ENCODE measurements around the gene SMARCD3. TPM values are rescaled to one million over a fixed set of nuclear protein-coding genes. Genes with fewer than 3 reads are reported as not detected.

The SMARCD3 gene
- polyA plus RNA-seq, 1 donor from 2014 or later = 199 TPM

DNA sequence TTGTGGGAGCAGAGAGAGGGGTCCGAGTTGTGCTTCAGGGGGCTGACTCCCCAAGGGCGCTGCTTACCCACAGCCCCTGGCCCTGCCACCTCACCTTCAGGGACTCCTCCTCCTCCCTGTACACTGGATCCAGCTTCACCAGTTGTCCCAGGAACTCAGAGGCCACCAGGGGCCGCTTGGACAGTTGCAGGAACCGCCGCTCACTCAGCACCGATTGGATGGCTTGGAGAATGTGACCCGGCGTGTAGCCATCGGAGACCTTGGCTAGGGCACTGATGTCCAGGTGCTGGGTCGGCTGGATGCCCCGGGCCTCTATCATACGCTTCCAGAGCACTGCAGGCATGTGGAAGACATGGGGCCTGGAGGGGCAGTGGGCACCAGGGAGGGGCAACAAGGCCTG, 57.0 kb downstream of the SMARCD3 start:
- no peak overlapping the region for H3K9ac ChIP-seq (ENCODE audit: low read length)
- H3K4me2 ChIP-seq (ENCODE audit: low read length) = no peak overlapping the region
- no peaks in the 10 kb centered on the region for H3K9me3 ChIP-seq (ENCODE audit: low read length)
- H4K20me1 ChIP-seq (ENCODE audit: insufficient read depth) = no peaks in the 10 kb centered on the region
- H3F3A ChIP-seq (ENCODE audit: insufficient read depth, low read length, poor library complexity, severe bottlenecking) = no peaks in the 10 kb centered on the region
- no peak overlapping the region for H2AFZ ChIP-seq (ENCODE audit: low read depth, low read length)
- H3K27ac ChIP-seq (ENCODE audit: low read length) = no peak overlapping the region
- no peaks in the 10 kb centered on the region for H3K79me2 ChIP-seq (replicated peaks; ENCODE audit: insufficient read depth, low read length)
- no peaks in the 10 kb centered on the region for H3K9me2 ChIP-seq (ENCODE audit: insufficient read depth, low read length)
- no peaks in the 10 kb centered on the region for H3K36me3 ChIP-seq (ENCODE audit: insufficient read depth, low read length)
- no peak for TF ChIP-seq EP300 (conservative IDR thresholded peaks at IDR 0.05; ENCODE audit: poor library complexity, severe bottlenecking)
- no peak overlapping the region for H3K4me3 ChIP-seq (ENCODE audit: low read length)
- H3K27me3 ChIP-seq (ENCODE audit: insufficient read depth, low read depth, low read length) = no peaks in the 10 kb centered on the region

DNA sequence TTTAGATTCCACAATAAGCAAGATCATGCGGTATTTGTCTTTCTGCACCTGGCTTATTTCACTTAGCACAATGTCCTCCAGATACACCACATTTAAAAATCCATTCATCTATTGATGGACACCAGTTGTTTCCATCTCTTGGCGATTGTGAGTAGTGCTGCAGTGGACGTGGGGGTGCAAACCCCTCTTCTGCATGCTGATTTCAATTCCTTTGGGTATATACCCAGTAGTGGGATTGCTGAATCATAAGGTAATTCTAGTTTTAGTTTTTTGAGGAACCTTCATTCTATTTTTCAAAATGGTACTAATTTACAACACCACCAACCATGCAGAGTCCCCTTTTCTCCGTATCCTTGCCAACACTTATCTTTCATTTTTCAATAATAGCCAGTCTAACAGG, 59.5 kb downstream of the SMARCD3 start:
- Histone ChIP-seq H3K9me2 (ENCODE audit: insufficient read depth, low read length) (no peaks in the 10 kb centered on the region), H2AFZ (ENCODE audit: low read depth, low read length) (no peak overlapping the region), H3F3A (ENCODE audit: insufficient read depth, low read length, poor library complexity, severe bottlenecking) (no peaks in the 10 kb centered on the region), H3K36me3 (ENCODE audit: insufficient read depth, low read length) (no peaks in the 10 kb centered on the region), H3K9ac (ENCODE audit: low read length) (no peak overlapping the region), H3K27ac (ENCODE audit: low read length) (no peak overlapping the region), H4K20me1 (ENCODE audit: insufficient read depth) (no peaks in the 10 kb centered on the region), H3K9me3 (ENCODE audit: low read length) (no peaks in the 10 kb centered on the region), H3K4me3 (ENCODE audit: low read length) (no peak overlapping the region), H3K79me2 (replicated peaks; ENCODE audit: insufficient read depth, low read length) (no peaks in the 10 kb centered on the region), H3K4me2 (ENCODE audit: low read length) (no peak overlapping the region), H3K27me3 (ENCODE audit: insufficient read depth, low read depth, low read length) (no peaks in the 10 kb centered on the region)
- TF ChIP-seq TAF1 (IDR thresholded peaks at IDR 0.05; ENCODE audit: low read depth) (no peak), EZH2 (IDR thresholded peaks at IDR 0.05; ENCODE audit: borderline replicate concordance, insufficient read depth, low read length, poor library complexity, severe bottlenecking) (no peak), RAD21 (conservative IDR thresholded peaks at IDR 0.05) (no peak), MXI1 (conservative IDR thresholded peaks at IDR 0.05; ENCODE audit: poor library complexity, severe bottlenecking) (no peak), SMC3 (conservative IDR thresholded peaks at IDR 0.05; ENCODE audit: poor library complexity) (no peak), EP300 (conservative IDR thresholded peaks at IDR 0.05; ENCODE audit: poor library complexity, severe bottlenecking) (no peak), POLR2AphosphoS5 (IDR thresholded peaks at IDR 0.05) (no peak)
- TF ChIP-seq, protein P1, sequence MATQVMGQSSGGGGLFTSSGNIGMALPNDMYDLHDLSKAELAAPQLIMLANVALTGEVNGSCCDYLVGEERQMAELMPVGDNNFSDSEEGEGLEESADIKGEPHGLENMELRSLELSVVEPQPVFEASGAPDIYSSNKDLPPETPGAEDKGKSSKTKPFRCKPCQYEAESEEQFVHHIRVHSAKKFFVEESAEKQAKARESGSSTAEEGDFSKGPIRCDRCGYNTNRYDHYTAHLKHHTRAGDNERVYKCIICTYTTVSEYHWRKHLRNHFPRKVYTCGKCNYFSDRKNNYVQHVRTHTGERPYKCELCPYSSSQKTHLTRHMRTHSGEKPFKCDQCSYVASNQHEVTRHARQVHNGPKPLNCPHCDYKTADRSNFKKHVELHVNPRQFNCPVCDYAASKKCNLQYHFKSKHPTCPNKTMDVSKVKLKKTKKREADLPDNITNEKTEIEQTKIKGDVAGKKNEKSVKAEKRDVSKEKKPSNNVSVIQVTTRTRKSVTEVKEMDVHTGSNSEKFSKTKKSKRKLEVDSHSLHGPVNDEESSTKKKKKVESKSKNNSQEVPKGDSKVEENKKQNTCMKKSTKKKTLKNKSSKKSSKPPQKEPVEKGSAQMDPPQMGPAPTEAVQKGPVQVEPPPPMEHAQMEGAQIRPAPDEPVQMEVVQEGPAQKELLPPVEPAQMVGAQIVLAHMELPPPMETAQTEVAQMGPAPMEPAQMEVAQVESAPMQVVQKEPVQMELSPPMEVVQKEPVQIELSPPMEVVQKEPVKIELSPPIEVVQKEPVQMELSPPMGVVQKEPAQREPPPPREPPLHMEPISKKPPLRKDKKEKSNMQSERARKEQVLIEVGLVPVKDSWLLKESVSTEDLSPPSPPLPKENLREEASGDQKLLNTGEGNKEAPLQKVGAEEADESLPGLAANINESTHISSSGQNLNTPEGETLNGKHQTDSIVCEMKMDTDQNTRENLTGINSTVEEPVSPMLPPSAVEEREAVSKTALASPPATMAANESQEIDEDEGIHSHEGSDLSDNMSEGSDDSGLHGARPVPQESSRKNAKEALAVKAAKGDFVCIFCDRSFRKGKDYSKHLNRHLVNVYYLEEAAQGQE (IDR thresholded peaks at IDR 0.05; ENCODE audit: borderline replicate concordance) = no peak
- TF ChIP-seq, protein P2, sequence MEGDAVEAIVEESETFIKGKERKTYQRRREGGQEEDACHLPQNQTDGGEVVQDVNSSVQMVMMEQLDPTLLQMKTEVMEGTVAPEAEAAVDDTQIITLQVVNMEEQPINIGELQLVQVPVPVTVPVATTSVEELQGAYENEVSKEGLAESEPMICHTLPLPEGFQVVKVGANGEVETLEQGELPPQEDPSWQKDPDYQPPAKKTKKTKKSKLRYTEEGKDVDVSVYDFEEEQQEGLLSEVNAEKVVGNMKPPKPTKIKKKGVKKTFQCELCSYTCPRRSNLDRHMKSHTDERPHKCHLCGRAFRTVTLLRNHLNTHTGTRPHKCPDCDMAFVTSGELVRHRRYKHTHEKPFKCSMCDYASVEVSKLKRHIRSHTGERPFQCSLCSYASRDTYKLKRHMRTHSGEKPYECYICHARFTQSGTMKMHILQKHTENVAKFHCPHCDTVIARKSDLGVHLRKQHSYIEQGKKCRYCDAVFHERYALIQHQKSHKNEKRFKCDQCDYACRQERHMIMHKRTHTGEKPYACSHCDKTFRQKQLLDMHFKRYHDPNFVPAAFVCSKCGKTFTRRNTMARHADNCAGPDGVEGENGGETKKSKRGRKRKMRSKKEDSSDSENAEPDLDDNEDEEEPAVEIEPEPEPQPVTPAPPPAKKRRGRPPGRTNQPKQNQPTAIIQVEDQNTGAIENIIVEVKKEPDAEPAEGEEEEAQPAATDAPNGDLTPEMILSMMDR (IDR thresholded peaks at IDR 0.05; ENCODE audit: poor library complexity, severe bottlenecking) = no peak

Other genes starting within 250 kb of the SMARCD3 start
- 1.2 and 1.4 TPM in 2 replicates for gene ATG9B, start 224.2 kb downstream of the SMARCD3 start, polyA plus RNA-seq
- 34.4 and 40.5 TPM in 2 replicates for gene ABCB8, start 220.2 kb downstream of the SMARCD3 start, polyA plus RNA-seq
- gene ASIC3, start 200.2 kb downstream of the SMARCD3 start, polyA plus RNA-seq = 3.3 and 4.4 TPM in 2 replicates
- 82.2 and 88.3 TPM in 2 replicates for gene CDK5, start 190.8 kb downstream of the SMARCD3 start, polyA plus RNA-seq
- 2.4 and 4.8 TPM in 2 replicates for gene SLC4A2, start 189.1 kb downstream of the SMARCD3 start, polyA plus RNA-seq
- gene FASTK, start 167.9 kb downstream of the SMARCD3 start, polyA plus RNA-seq = 147 and 182 TPM in 2 replicates
- 35.2 and 43.9 TPM in 2 replicates for gene TMUB1, start 165.2 kb downstream of the SMARCD3 start, polyA plus RNA-seq
- gene AGAP3, start 162.2 kb downstream of the SMARCD3 start, polyA plus RNA-seq = 92.9 and 117 TPM in 2 replicates
- gene GBX1, start 81.0 kb downstream of the SMARCD3 start, polyA plus RNA-seq = not detected in 2 replicates
- gene ASB10, start 61.4 kb downstream of the SMARCD3 start, polyA plus RNA-seq = not detected in 2 replicates
- not detected in 2 replicates for gene H2BK1, start 38.2 kb downstream of the SMARCD3 start, polyA plus RNA-seq
- 32.7 and 45.8 TPM in 2 replicates for gene ABCF2, start 21.5 kb downstream of the SMARCD3 start, polyA plus RNA-seq
- gene CHPF2, start 16.2 kb downstream of the SMARCD3 start, polyA plus RNA-seq = 22.1 and 22.5 TPM in 2 replicates
- 40.0 and 48.4 TPM in 2 replicates for gene NUB1, start 93.1 kb upstream of the SMARCD3 start, polyA plus RNA-seq
- gene WDR86, start 161.3 kb upstream of the SMARCD3 start, polyA plus RNA-seq = 45.6 and 46.2 TPM in 2 replicates
- gene CRYGN, start 191.4 kb upstream of the SMARCD3 start, polyA plus RNA-seq = not detected in 2 replicates